SH-SY5Y (cell line): Measurements from ENCODE around the gene UBE2H.

Source experiments
- GATA2 ChIP-seq: IDR thresholded peaks from 2 replicates; pipeline ENCODE4 v1.6.1; 2011; ENCODE audit warnings: mild to moderate bottlenecking, low read depth, low read length
- GATA3 ChIP-seq: IDR thresholded peaks from 2 replicates; pipeline ENCODE4 v1.6.1; 2011; ENCODE audit warnings: low read depth, mild to moderate bottlenecking, low read length, moderate library complexity

- no peak for TF ChIP-seq GATA3
- TF ChIP-seq GATA2: no peak
These were observed 162.6 kb downstream of the UBE2H start for GRCh38 chr7:129790136-129790535.
